NCI-H82 treated with DMSO at 0.1 percent for 48 hours (cell line): ENCODE measurements around the gene PPM1L.

Source experiments
- DNase-seq: peaks from one replicate; lab custom pipeline; 2025; ENCODE audit not compliant: unreplicated experiment; lab: John Stamatoyannopoulos, UW

The PPM1L gene

GRCh38 chr3:160924776-160925175, 168.7 kb downstream of the PPM1L start:
- no peak for DNase-seq

- no peak for DNase-seq
These were observed 171.6 kb downstream of the PPM1L start for GRCh38 chr3:160927620-160928019.

GRCh38 chr3:160928183-160928726, 172.2 kb downstream of the PPM1L start:
- DNase-seq, result no peak

DNA sequence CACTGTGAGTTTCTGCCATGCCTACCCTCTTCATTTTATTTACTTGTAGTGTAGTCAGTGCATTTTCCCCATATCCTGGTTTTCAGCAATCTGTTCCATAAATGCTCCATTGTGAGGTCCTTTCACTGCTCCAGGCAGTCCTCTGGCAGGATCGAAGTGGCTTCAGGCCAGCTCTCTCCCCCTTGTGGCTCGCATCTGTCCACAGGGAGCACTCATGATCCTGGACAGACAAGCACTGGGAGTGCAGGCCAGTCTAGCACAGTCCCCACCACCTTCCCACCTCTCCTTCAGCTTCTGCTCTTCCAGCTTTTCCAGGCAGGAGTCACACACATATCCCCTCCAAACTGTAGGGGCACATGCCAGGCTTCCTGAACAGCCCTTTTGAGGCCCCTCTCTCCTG, 173.6 kb downstream of the PPM1L start:
- DNase-seq, result no peak

- no peak for DNase-seq
These were observed 175.4 kb downstream of the PPM1L start for GRCh38 chr3:160931474-160931873.

DNA sequence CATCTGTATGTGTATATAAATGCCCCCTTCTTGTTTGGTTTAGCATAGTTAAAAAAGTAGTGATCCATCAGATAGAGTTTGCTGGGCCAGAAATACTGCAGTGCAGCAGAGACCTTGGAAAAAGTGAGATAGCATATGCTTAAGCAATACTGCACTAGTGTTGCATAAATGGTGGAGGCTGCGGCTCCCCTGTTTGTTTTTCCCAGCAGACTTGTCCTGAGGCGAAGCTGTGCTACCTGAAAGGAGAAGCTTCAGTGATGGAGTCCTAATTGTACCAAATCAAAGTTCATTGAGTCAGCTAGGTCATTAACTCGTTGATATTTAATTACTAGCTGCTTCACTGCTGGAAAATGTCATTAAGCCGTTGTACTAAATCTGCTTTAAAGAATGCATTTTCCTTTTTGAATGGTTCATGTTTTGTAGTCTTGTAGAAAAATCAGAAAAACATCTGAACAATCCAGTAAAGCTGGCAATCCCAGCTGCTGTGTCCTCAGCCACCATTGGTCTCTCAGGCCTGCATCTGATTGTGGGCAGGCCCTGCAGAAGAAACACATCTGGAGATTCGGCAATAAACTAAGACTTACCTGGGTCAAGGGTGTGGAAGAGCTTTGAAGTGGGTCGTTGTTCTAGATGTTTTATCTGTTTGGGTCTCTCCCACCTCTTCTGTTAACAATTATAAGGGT, 179.5 kb downstream of the PPM1L start:
- DNase-seq, result no peak

DNA sequence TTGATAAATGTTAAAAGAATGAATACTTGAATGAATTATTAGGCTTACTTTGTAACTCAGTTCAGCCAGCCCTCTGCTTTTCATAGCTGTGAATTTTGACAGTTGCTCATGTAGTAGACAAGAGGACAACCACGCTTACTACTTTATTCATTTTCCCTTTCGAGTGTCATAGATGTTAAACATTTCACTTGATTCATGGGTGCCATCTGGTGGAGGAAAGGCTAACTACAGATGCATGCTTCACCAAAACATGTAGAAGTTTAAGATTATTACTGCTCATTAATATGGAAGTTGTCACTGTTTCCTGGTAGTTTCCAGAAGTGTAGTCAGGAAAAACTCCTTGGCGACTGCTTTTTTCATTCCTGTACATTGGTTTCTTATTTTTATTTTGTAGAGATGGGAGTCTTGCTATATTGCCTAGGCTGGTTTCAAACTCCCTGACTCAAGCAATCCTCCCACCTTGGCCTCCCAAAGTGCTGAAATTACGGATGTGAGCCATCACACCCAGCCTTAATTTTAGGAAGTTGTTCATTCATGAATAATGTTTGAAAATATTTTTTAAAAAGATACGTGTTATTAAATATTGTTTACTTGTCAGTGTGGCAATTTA, 186.0 kb downstream of the PPM1L start:
- no peak for DNase-seq

- no peak for DNase-seq
These were observed 188.0 kb downstream of the PPM1L start for GRCh38 chr3:160943996-160944395.

DNA sequence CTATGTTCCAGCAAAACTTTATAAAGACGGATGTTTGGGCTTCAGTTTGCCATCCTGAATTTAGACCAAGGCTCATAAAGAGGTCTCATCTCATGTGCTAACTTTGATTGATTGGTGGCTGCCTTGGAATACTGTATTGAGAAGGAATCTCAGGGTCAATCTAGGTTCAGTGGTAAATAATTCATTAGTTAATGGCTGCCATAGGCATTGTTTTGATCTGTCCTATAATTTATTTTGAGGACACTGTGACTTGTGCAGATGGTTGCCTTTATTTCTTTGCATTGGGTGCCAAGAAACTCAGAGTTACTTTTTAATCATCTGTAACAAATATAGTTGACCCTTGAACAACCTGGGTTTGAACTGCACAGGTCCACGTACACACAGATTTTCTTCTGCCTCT, 189.3 kb downstream of the PPM1L start:
- DNase-seq, result no peak

DNA sequence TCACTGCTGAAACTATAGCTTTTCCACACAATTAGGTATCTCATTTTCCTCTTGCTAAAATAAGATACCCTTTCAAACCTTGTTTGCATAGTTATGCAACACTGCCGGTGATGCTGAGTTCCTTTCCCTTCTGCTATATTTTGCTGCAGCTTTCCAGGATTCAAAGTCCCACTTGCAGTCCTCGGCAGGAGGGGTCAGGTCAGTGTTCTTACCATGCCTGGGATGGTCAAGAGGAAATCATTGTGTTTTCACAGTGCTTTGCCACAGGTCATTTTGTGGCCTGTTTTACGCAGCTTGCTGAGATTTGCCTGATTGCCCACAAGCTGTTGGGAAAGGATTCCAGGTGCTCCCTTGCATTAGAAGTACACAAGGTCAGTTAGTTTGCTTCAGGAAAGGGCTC, 192.2 kb downstream of the PPM1L start:
- no peak for DNase-seq

- DNase-seq, result no peak
These were observed 193.4 kb downstream of the PPM1L start for GRCh38 chr3:160949460-160949859.

- no peak for DNase-seq
These were observed 194.5 kb downstream of the PPM1L start for GRCh38 chr3:160950542-160950941.

DNA sequence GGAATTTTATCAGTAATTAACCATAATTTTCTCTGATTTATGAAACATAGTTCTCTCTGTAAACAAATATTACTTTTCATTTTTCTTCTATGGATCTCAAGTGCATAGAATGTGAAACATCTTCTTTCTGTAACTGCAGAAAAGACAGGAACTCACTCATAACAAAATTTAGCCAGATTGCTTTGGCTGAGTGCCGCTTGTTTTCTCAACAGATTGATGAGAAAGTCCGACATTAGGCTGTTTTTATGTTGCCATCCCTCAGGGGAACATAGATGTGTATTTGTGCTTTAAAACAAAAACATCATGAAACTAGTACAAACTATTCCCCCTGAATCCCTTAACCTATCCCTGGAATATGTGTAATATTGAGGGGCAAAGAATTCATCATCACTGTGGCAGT, 194.9 kb downstream of the PPM1L start:
- no peak for DNase-seq

DNA sequence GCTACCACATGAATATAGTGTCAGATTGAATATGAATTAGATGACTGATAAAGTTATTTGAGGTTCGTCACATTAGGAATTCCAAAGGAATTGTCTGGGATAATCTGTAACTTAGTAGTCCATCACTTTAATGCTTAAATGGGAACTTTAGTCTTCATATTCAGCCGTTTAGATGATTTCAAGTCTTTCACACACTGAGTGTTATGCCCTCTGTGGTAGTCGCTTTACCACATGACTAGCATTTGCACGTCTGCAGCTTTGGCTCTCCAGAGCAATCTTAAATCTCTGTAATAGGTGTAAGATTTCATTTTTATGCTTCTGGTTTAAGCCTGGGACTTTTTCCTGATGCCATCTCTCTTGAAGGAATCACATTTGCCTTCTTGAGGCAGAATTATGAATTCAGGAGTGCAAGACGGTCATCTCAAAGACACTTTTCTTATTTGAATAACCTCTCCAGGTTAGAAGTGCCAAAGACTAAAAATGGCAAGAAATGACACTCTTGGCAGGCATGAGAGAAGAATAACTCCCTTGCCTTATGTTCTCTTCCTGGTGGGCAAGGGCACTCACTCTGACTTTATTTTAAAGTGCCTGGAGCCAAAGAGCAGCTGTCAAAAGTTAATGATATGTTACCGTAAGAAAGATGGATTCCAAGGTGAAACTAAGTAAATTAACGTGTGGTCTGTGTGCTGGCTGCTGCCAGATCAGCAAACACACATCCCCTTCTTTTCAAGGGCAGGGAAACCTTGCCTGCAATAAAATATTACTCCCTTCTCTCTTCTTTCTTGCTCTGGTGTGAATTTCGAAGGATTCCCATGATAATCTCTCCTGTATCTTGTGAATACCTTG, 195.8 kb downstream of the PPM1L start:
- no peak for DNase-seq

GRCh38 chr3:160953686-160954085, 197.7 kb downstream of the PPM1L start:
- DNase-seq, result no peak

DNA sequence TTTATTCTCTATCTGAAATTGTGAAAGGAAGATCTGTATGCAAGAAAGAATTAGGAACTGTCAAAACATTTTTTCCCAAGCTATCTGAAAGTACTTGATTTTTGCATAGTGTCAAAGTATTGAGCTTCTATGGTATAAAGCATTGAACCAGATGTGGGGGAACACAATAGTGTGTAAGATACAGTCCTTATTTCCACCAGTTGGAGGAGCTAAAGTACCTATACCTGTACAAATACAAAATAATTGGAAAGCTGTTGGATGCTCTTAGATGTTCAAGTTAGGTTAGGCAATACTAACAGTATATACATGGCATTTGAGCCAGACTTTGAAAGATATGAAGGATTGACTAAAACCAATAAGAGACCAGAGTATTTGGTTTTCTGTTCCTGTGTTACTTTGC, 200.8 kb downstream of the PPM1L start:
- no peak for DNase-seq

DNA sequence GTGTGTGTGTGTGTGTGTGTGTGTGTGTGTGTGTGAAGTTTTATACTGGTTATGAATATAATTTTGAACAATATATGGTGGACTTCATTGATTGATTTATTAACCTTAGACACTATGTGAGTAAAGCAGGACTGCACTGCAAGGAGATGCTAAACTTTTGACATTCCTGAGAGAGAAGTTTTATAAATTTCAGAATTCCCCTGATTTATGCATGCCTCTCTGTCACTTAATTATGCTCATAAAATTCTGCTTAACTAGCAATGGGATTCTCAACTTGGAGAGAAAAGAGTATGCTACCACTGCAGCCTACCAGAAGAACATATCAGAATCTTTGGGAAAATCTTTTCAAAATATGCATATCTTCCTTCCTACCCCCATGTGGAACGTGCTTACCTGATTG, 204.5 kb downstream of the PPM1L start:
- DNase-seq, result no peak

GRCh38 chr3:160963949-160964348, 207.9 kb downstream of the PPM1L start:
- no peak for DNase-seq

DNA sequence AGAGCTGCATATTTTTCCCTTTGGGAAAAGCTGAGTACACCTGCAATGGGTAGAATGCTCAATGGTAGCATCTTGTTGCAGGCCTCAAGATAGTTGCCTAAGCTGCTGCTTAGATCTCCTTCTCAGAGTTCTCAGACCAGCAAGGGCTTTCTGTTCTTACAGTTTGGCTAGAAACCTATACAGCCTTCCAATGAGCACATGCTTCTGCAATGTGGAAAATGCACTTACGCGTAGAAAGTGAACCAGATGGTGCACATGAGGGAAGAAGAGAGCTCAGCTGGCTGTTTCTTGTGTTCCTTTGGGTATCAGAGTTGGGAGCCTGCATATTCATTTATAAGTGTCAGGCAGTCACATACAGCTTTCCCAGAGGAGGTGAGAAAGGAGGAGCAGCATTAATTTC, 212.7 kb downstream of the PPM1L start:
- DNase-seq, result no peak

GRCh38 chr3:160973067-160973809, 217.2 kb downstream of the PPM1L start:
- no peak for DNase-seq

- DNase-seq, result no peak
These were observed 221.7 kb downstream of the PPM1L start for GRCh38 chr3:160977773-160978172.
